Transverse colon (tissue), 4 donors: ENCODE data around the gene INPP5E. TPM values are rescaled to one million over a fixed set of nuclear protein-coding genes. Genes with fewer than 3 reads are reported as not detected.

Experiments used
- DNase-seq: peaks from one replicate; pipeline ENCODE4 v3.0.0-alpha.2; 2019
- H3K27ac ChIP-seq, 4 donors: fragments of 200-600 bp; sonication (generic); 2 replicates each; pipeline ENCODE4 v1.5.1; 2016 to 2018; ENCODE audit warnings: inconsistent platforms in 4 of 4
- H3K27me3 ChIP-seq: fragments of 200-600 bp; sonication (generic); 2 replicates; pipeline ENCODE4 v1.5.1; 2017; ENCODE audit warnings: inconsistent platforms
- H3K36me3 ChIP-seq, 4 donors: fragments of 200-600 bp; sonication (generic); 2 replicates each; pipeline ENCODE4 v1.5.1; 2017 to 2019; ENCODE audit warnings: inconsistent platforms in 4 of 4
- H3K4me1 ChIP-seq, 4 donors: fragments of 200-600 bp; sonication (generic); 2 replicates each; pipeline ENCODE4 v1.5.1; 2017 to 2020; ENCODE audit warnings: inconsistent platforms in 4 of 4
- H3K4me3 ChIP-seq, 4 donors: fragments of 200-600 bp; sonication (generic); 1 replicate in 1 of 4; 2 replicates in 3 of 4; pipeline versions ENCODE4 v1.5.1 to v1.6.1; 2017 to 2019; ENCODE audit warnings: inconsistent platforms in 4 of 4
- H3K9me3 ChIP-seq, 2 donors: fragments of 200-600 bp; sonication (generic); 2 replicates each; pipeline ENCODE4 v1.5.1; 2017 to 2019; ENCODE audit warnings: inconsistent platforms in 2 of 2
- EP300 ChIP-seq: sonication (generic); formaldehyde crosslinking; IDR thresholded peaks from one replicate; pipeline ENCODE4 v1.6.1; 2017; ENCODE audit warnings: antibody characterized with exemption, low read depth
- POLR2A ChIP-seq: fragments of 450-650 bp; IDR thresholded peaks from one replicate; pipeline ENCODE4 v1.6.1; 2016; ENCODE audit warnings: antibody characterized with exemption, mild to moderate bottlenecking, moderate library complexity
- POLR2AphosphoS5 ChIP-seq, 3 donors: sonication (generic); formaldehyde crosslinking; IDR thresholded peaks; one replicate each; pipeline ENCODE4 v1.6.1; 2016; ENCODE audit warnings: antibody characterized with exemption in 3 of 3
- WGBS, 2 donors: methylation state at CpG; one replicate each; pipeline ENCODE4 v1.1.5; 2018; ENCODE audit warnings: low coverage in 1 of 2; 5-methylcytosine and 5-hydroxymethylcytosine counted together
- in situ Hi-C, 4 donors: fragments of 200-750 bp; cut with MboI; loops; one replicate each; pipeline versions ENCODE4 v1.15.0 to v1.15.1; 2017; ENCODE audit warnings: low sequenced_read_pairs in 3 of 4, low pct_ligation_motif_present in 1 of 4, low pct_unique_long_range_greater_than_20kb in 1 of 4
- intact Hi-C: fragments of 100-400 bp; cut with DNase I; formaldehyde crosslinking; loops from one replicate; pipeline ENCODE4 v1.15.1; 2023; ENCODE audit warnings: low total_unique reads
- total RNA-seq, 4 donors: library from RNA; depleted of rRNA; stranded (reverse); fragments of >200 nt; gene quantifications; one replicate each; pipeline ENCODE4 v1.1.0, GENCODE V29; 2016
- TF ChIP-seq, protein P1 (sequence below), 5 experiments: fragments of 200-600 bp in 3 of 5; fragments of 450-650 bp in 2 of 5; sonication (generic) in 3 of 5; IDR thresholded peaks; 1 replicate in 2 of 5; 2 replicates in 3 of 5; pipeline ENCODE4 v1.5.1; 2016 to 2017; ENCODE audit warnings: antibody characterized with exemption in 5 of 5, inconsistent platforms in 3 of 5, mild to moderate bottlenecking in 2 of 5, moderate library complexity in 1 of 5

Gene INPP5E
- total RNA-seq, 4 donors from 2014 or later = 12.5 to 57.5 (median 18.3) TPM

DNA sequence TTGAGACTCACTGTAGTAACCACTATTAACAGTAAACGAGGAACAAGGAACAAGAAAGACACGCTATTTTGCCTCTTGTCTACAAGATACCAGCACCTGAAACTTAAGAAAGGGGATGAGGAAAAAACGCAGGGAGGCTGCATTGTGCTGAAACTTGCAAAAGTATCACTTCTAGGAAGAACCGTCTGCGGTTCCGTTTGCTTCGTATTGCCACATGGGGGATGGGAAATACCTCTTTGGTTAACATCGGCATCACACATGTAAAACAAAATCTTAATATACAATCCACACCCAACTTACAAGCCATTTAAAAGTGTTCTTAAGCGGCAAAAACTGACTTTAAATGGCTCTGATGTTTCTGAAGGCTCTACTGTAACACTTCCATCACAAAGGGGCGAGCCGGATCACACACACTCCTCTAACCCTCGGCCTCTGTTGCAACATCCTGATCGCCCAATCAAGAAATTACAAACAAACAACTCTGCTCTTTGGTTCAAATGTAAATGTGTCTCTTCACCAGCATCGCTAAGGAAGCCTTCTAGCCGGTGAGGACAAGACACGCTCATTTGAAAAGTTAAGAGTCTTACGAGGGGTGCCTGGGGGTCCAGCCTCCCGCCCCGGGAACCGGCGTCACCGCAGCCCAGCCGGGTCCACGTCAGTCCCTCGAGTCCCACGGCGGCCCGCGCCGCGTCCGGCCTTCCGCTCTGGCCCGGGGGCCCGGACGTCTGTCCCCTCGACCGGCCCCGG, 42.6 kb upstream of the INPP5E start:
- Histone ChIP-seq H3K9me3 (no peaks in the 10 kb centered on the region), H3K36me3 (peaks cover 0 to 8% (median under 1%) of the 10 kb centered on the region in 4 donors), H3K4me1 (peaks cover 20 to 28% (median 21%) of the 10 kb centered on the region in 4 donors), H3K27ac (peak overlapping the region; percentile 97 to 100 (median 100)), H3K27me3 (no peaks in the 10 kb centered on the region), H3K4me3 (peak overlapping the region; percentile 80 to 100 (median 88))
- intact Hi-C loops (no loop called here), in situ Hi-C loops (loop anchor here in 1 of 4 donors (10.0 kb wide), 1 partner anchor 153 kb away; no protein-coding TSS in a partner anchor)
- TF ChIP-seq, protein P1, sequence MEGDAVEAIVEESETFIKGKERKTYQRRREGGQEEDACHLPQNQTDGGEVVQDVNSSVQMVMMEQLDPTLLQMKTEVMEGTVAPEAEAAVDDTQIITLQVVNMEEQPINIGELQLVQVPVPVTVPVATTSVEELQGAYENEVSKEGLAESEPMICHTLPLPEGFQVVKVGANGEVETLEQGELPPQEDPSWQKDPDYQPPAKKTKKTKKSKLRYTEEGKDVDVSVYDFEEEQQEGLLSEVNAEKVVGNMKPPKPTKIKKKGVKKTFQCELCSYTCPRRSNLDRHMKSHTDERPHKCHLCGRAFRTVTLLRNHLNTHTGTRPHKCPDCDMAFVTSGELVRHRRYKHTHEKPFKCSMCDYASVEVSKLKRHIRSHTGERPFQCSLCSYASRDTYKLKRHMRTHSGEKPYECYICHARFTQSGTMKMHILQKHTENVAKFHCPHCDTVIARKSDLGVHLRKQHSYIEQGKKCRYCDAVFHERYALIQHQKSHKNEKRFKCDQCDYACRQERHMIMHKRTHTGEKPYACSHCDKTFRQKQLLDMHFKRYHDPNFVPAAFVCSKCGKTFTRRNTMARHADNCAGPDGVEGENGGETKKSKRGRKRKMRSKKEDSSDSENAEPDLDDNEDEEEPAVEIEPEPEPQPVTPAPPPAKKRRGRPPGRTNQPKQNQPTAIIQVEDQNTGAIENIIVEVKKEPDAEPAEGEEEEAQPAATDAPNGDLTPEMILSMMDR (IDR thresholded peaks at IDR 0.05) = no peak
- DNase-seq = peak; percentile 49
- WGBS, 2 donors = 1% methylated on average over 8 to 15 of the region's 39 CpGs

DNA sequence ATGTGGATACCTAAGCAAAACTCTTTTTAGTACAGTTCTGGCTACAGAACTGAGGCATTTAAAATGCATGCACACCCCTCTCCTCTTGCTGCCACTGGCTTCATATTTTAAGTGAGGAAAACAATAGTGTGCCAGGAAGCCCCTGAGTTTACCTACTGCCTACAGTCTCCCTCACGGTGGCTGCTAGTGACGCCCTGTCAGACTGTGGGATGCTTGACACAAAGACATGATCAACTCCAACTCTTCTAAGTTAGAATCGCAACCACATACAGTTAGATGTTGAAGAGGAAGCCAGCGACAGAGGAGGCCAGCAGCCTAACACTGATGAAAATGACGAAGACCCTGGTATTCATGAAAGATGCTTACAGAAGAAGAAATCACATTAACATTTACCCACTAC, 41.9 kb upstream of the INPP5E start:
- Histone ChIP-seq H3K4me1 (peaks cover 20 to 28% (median 21%) of the 10 kb centered on the region in 4 donors), H3K27ac (peak overlapping the region; percentile 97 to 100 (median 100)), H3K4me3 (peak overlapping the region in 3 of 4 donors; percentile 80 to 89 (median 86)), H3K27me3 (no peaks in the 10 kb centered on the region), H3K9me3 (no peaks in the 10 kb centered on the region), H3K36me3 (peaks cover 0 to 14% (median 4%) of the 10 kb centered on the region in 4 donors)
- in situ Hi-C loops (loop anchor here in 1 of 4 donors (10.0 kb wide), 1 partner anchor 153 kb away; no protein-coding TSS in a partner anchor), intact Hi-C loops (no loop called here)
- WGBS, 2 donors = 35 to 46% methylated on average over 5 of the region's 5 CpGs
- DNase-seq = no peak
- TF ChIP-seq EP300 = no peak
- TF ChIP-seq, protein P1 (IDR thresholded peaks at IDR 0.05) = no peak
- TF ChIP-seq POLR2A = no peak
- TF ChIP-seq POLR2AphosphoS5 (IDR thresholded peaks at IDR 0.05) = no peak

DNA sequence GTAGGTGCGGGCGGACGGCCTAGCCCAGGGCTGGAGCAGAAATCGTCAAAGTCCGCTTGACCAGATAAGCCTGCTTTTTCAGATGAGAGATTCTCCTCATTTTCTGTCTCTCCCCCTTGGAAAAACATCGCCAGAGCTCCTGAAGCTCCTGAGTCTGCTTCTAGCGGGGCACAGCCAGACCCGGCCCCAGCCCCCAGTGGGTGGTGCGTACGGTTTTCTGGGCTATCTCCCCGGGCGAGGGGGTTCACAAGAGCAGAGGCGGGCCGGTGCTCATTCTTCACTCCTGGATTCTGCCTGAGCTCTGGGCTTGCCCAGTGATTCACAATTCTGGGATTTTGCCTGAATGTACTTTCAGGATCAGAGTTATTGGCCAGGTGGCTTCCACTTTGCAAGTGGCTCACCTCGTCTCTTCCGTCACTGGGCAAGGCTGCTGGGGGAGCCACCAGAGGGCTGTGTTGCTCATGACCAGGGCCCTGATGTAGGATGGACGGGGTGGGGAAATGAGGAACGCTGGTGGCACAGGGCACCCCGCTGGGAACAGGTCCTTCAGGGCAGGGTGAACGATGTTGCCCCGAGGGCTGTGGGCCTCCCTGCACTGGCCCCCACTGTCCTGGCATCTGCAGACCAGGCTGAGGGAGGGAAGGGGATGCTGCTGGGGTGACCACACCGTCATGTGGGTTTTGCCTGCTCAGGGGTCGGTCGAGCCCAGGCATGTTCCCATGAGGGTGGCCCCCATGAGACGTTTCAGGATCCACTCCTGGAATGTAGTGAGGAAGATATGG, 36.9 kb upstream of the INPP5E start:
- 92% methylated on average over 25 of the region's 25 CpGs; no CpG with 5 or more reads in 1 of the 2 donors for WGBS, 2 donors
- intact Hi-C loops (no loop called here), in situ Hi-C loops (no loop called here)
- DNase-seq = no peak
- H3K4me3 ChIP-seq = no peak overlapping the region
- TF ChIP-seq POLR2AphosphoS5 (IDR thresholded peaks at IDR 0.05) (no peak), POLR2A (no peak), EP300 (no peak)
- no peaks in the 10 kb centered on the region for H3K27me3 ChIP-seq
- no peaks in the 10 kb centered on the region for H3K9me3 ChIP-seq
- peaks cover 4 to 8% (median 4%) of the 10 kb centered on the region in 4 donors for H3K4me1 ChIP-seq
- H3K36me3 ChIP-seq = peaks cover 0 to 45% (median 15%) of the 10 kb centered on the region in 4 donors
- H3K27ac ChIP-seq = no peak overlapping the region

DNA sequence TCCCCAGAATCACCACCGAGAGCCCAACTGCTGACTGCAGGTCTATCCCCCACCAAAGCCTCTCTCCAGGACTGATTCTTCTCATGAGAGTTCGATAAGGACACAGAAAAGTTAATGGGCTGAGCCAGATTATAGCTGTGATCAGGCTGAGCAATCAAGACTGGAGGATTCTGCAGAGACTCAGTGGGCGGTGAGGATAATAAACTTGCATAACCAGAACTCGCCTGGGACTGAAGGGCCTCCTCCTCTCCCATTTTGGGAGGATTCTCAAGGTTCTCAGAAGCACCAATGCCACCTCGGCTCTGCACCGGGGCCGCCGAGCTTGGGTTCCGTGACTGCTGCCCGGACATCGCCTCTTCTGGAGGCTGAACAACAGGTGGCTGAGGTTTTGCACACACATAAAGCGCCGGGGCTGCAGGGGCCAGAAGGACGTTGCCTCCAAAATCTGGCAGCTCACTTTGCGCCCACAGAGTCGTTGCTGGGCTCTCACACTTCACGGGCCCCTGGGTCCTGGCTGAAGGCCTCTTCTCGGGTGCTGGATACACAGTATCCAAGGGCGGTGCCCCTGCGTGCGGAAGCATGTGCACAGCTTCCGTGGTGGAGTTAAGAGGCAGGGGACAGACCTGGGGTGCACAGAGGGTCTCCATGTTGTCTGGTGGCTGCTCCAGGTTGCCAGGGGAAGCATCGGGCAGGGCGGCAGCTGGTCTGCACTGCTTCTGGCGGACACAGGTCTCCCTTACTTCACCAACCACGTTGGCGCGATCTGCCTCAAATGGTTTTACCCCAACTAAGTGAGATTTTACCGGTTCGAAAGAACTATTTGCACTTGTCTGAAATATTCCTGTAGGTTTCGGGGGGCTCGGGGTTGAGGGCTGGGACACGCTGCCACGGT, 35.6 kb upstream of the INPP5E start:
- intact Hi-C loops = no loop called here
- in situ Hi-C loops = no loop called here
- H3K9me3 ChIP-seq = no peaks in the 10 kb centered on the region
- H3K27me3 ChIP-seq = no peaks in the 10 kb centered on the region
- DNase-seq = no peak
- H3K4me1 ChIP-seq = peaks cover 0 to 3% (median 0%) of the 10 kb centered on the region in 4 donors
- H3K36me3 ChIP-seq = peaks cover 0 to 48% (median 23%) of the 10 kb centered on the region in 4 donors
- no peak for TF ChIP-seq POLR2AphosphoS5 (IDR thresholded peaks at IDR 0.05)
- TF ChIP-seq, protein P1 (IDR thresholded peaks at IDR 0.05) = no peak
- no peak for TF ChIP-seq POLR2A
- no peak for TF ChIP-seq EP300
- H3K4me3 ChIP-seq = no peak overlapping the region
- 94 to 100% methylated on average over 3 to 34 of the region's 34 CpGs for WGBS, 2 donors
- no peak overlapping the region for H3K27ac ChIP-seq
